ENCODE results near the gene EDC3.
A peak's percentile ranks its signal among the peaks of the same experiment; 100 is the strongest.
"Not testable (repeated sequence)": the region's sequence is repeated elsewhere in the genome, so short reads cannot be mapped to it uniquely, and the experiment has no call there.

Gene EDC3

GRCh38 chr15:74646480-74646879 is 49.3 kb downstream of the EDC3 start:
- no peak for DNase-seq

- no peak for DNase-seq
Measured at GRCh38 chr15:74643665-74644204, 52.1 kb downstream of the EDC3 start.

- DNase-seq, result no peak
Measured at GRCh38 chr15:74642734-74643664, 52.8 kb downstream of the EDC3 start.

- DNase-seq, result no peak
Measured at GRCh38 chr15:74642348-74642733, 53.5 kb downstream of the EDC3 start.

- no peak for DNase-seq
Measured at GRCh38 chr15:74641151-74641550, 54.7 kb downstream of the EDC3 start.

GRCh38 chr15:74636984-74637383 is 58.8 kb downstream of the EDC3 start:
- DNase-seq, result no peak

- peak; percentile 82 for DNase-seq
Measured at GRCh38 chr15:74635228-74635627, 60.6 kb downstream of the EDC3 start.

- no peak for DNase-seq
Measured at GRCh38 chr15:74633781-74634180, 62.0 kb downstream of the EDC3 start.

GRCh38 chr15:74632601-74633000 is 63.2 kb downstream of the EDC3 start:
- DNase-seq, result no peak

- peak; percentile 67 for DNase-seq
Measured at GRCh38 chr15:74631935-74632560, 63.8 kb downstream of the EDC3 start.

GRCh38 chr15:74631408-74631807 is 64.4 kb downstream of the EDC3 start:
- no peak for DNase-seq

- DNase-seq, result no peak
Measured at GRCh38 chr15:74631087-74631385, 64.8 kb downstream of the EDC3 start.

- no peak for DNase-seq
Measured at GRCh38 chr15:74630284-74631086, 65.3 kb downstream of the EDC3 start.

- not testable (repeated sequence) for DNase-seq
Measured at GRCh38 chr15:74629696-74630095, 66.1 kb downstream of the EDC3 start.

GRCh38 chr15:74628949-74629348 is 66.9 kb downstream of the EDC3 start:
- no peak for DNase-seq

GRCh38 chr15:74628199-74628598 is 67.6 kb downstream of the EDC3 start:
- DNase-seq, result no peak

GRCh38 chr15:74627766-74628165 is 68.1 kb downstream of the EDC3 start:
- DNase-seq, result no peak

GRCh38 chr15:74626752-74627692 is 68.8 kb downstream of the EDC3 start:
- DNase-seq, result no peak

- DNase-seq, result no peak
Measured at GRCh38 chr15:74626336-74626735, 69.5 kb downstream of the EDC3 start.

GRCh38 chr15:74625693-74626092 is 70.1 kb downstream of the EDC3 start:
- DNase-seq, result no peak

- DNase-seq, result no peak
Measured at GRCh38 chr15:74624020-74624602, 71.7 kb downstream of the EDC3 start.

GRCh38 chr15:74622758-74623157 is 73.1 kb downstream of the EDC3 start:
- DNase-seq, result no peak
